Endothelial cell of umbilical vein (primary cell): ENCODE measurements around the gene LIPE. TPM values are rescaled to one million over a fixed set of nuclear protein-coding genes. Genes with fewer than 3 reads are reported as not detected.

Experiments used
- BruUV-seq: library from RNA; stranded (reverse); fragments of 400-500 nt; replicated peaks from 2 replicates; lab custom pipeline; 2021; lab: Mats Ljungman, UMichigan
- CTCF ChIA-PET: fragments of 300-600, 350-600 bp; sonication (Branson Sonifier 250); formaldehyde crosslinking; loops from one replicate; lab custom pipeline; 2021; ENCODE audit warnings: antibody characterized with exemption, inconsistent platforms; lab: Charles Lee
- POLR2A ChIA-PET: fragments of 300-600, 350-600 bp; sonication (Branson Sonifier 250); formaldehyde crosslinking; loops from one replicate; lab custom pipeline; 2021; ENCODE audit warnings: antibody characterized with exemption, inconsistent platforms; lab: Charles Lee
- DNase-seq: peaks from one replicate; pipeline ENCODE4 v3.0.0-alpha.2; 2011; ENCODE audit warnings: low read depth, low spot score
- FAIRE-seq: peaks from 2 replicates; lab custom pipeline; 2011; peaks lifted over from hg19 to GRCh38; lab: Jason Lieb, UNC
- H2AFZ ChIP-seq: 2 replicates; pipeline ENCODE4 v1.6.0; 2012; ENCODE audit warnings: low read depth, low read length, control low read depth, inconsistent platforms
- H3K27ac ChIP-seq: 2 replicates; pipeline ENCODE4 v1.5.1; 2011; ENCODE audit warnings: low read depth, mild to moderate bottlenecking, control low read depth, low read length, moderate library complexity; ENCODE audit not compliant: insufficient read depth
- H3K27me3 ChIP-seq, 2 experiments: 2 replicates each; pipeline versions ENCODE4 v1.6.0 to v1.6.1; 2011; ENCODE audit warnings: low read length in 2 of 2, mixed read lengths in 1 of 2; ENCODE audit not compliant: control insufficient read depth in 2 of 2, insufficient read depth in 2 of 2
- H3K36me3 ChIP-seq, 2 experiments: 2 replicates in 1 of 2; 3 replicates in 1 of 2; pipeline ENCODE4 v1.5.1; 2011; ENCODE audit warnings: low read length in 2 of 2, mild to moderate bottlenecking in 1 of 2, moderate library complexity in 1 of 2; ENCODE audit not compliant: control insufficient read depth in 2 of 2, insufficient read depth in 2 of 2; ENCODE audit errors: extremely low read depth in 1 of 2
- H3K4me1 ChIP-seq: 3 replicates; pipeline ENCODE4 v1.5.1; 2011; ENCODE audit warnings: mild to moderate bottlenecking, low read length; ENCODE audit not compliant: control insufficient read depth, insufficient read depth; ENCODE audit errors: extremely low read depth
- H3K4me2 ChIP-seq: 2 replicates; pipeline ENCODE4 v1.6.1; 2011; ENCODE audit warnings: low read length, control low read depth, mixed read lengths; ENCODE audit not compliant: insufficient read depth
- H3K4me3 ChIP-seq, 3 experiments: fragments of 200-600 bp in 1 of 3; sonication (generic), shearing (Covaris generic) in 1 of 3; replicated peaks in 1 of 3; 2 replicates each; pipeline ENCODE4 v1.5.1; 2011 to 2016; ENCODE audit warnings: control low read depth in 3 of 3, low read length in 3 of 3, mild to moderate bottlenecking in 2 of 3, inconsistent platforms in 1 of 3, low read depth in 1 of 3, moderate library complexity in 1 of 3; ENCODE audit not compliant: insufficient read depth in 1 of 3
- H3K79me2 ChIP-seq: 2 replicates; pipeline ENCODE4 v1.6.0; 2012; ENCODE audit warnings: low read length, inconsistent platforms; ENCODE audit not compliant: control insufficient read depth, insufficient read depth
- H3K9ac ChIP-seq: replicated peaks from 2 replicates; pipeline ENCODE3; 2011; ENCODE audit warnings: low read length, control low read depth; ENCODE audit not compliant: insufficient read depth; ENCODE audit errors: extremely low read depth
- H3K9me1 ChIP-seq: replicated peaks from 3 replicates; pipeline ENCODE4 v1.6.0; 2011; ENCODE audit warnings: mild to moderate bottlenecking, low read length; ENCODE audit not compliant: control insufficient read depth, insufficient read depth; ENCODE audit errors: extremely low read depth
- H3K9me3 ChIP-seq: replicated peaks from 2 replicates; pipeline ENCODE4 v1.5.1; 2012; ENCODE audit warnings: low read length, inconsistent platforms; ENCODE audit not compliant: control insufficient read depth, insufficient read depth
- H4K20me1 ChIP-seq: replicated peaks from 2 replicates; pipeline ENCODE3; 2011; ENCODE audit warnings: mild to moderate bottlenecking, low read length; ENCODE audit not compliant: control insufficient read depth, insufficient read depth; ENCODE audit errors: extremely low read depth
- EZH2 ChIP-seq: IDR thresholded peaks from 2 replicates; pipeline ENCODE4 v1.6.1; 2012; ENCODE audit warnings: borderline replicate concordance, low read depth, mild to moderate bottlenecking, moderate library complexity, low read length, inconsistent platforms; ENCODE audit not compliant: severe bottlenecking
- FOS ChIP-seq: IDR thresholded peaks from 2 replicates; pipeline ENCODE4 v1.6.1; 2011; ENCODE audit warnings: mild to moderate bottlenecking, low read length, moderate library complexity, borderline replicate concordance; ENCODE audit not compliant: insufficient read depth
- GATA2 ChIP-seq: IDR thresholded peaks from 2 replicates; pipeline ENCODE4 v1.7.0; 2011; ENCODE audit warnings: low read depth, mild to moderate bottlenecking, moderate library complexity, mixed read lengths, low read length; ENCODE audit not compliant: insufficient read length, insufficient read depth
- JUN ChIP-seq: IDR thresholded peaks from 2 replicates; pipeline ENCODE4 v1.6.1; 2011; ENCODE audit warnings: borderline replicate concordance, low read depth; ENCODE audit not compliant: insufficient read length, insufficient read depth
- MYC ChIP-seq: IDR thresholded peaks from one replicate; pipeline ENCODE4 v1.6.1; 2011; ENCODE audit warnings: mild to moderate bottlenecking, low read depth, low read length
- POLR2A ChIP-seq: IDR thresholded peaks from 2 replicates; pipeline ENCODE4 v1.6.1; 2012; ENCODE audit warnings: low read depth, mild to moderate bottlenecking, control low read depth, low read length
- POLR2AphosphoS5 ChIP-seq: IDR thresholded peaks from 2 replicates; pipeline ENCODE4 v1.6.1; 2012; ENCODE audit warnings: low read depth, mild to moderate bottlenecking, control low read depth, low read length, moderate library complexity; ENCODE audit not compliant: insufficient read depth
- dilution Hi-C: fragments of 300-500 bp; cut with MboI; formaldehyde crosslinking; loops from one replicate; pipeline ENCODE4 v1.15.0; 2019; ENCODE audit warnings: low sequenced_read_pairs; ENCODE audit not compliant: extremely low pct_ligation_motif_present
- intact Hi-C: fragments of 100-400 bp; cut with micrococcal nuclease; formaldehyde crosslinking; loops from one replicate; pipeline ENCODE4 v1.10.0; 2022
- polyA plus RNA-seq, 4 experiments: library from polyadenylated mRNA; depleted of rRNA in 3 of 4; stranded (reverse) in 3 of 4; unstranded in 1 of 4; fragments of >200 nt; gene quantifications; 2 replicates each; pipeline versions ENCODE4 v1.2.1 to v1.2.3, GENCODE V29; 2011 to 2012; ENCODE audit warnings: missing spikeins in 1 of 4
- total RNA-seq: library from RNA; stranded (reverse); gene quantifications from 2 replicates; pipeline ENCODE4 v1.2.3, GENCODE V29; 2021
- TF ChIP-seq, protein P1 (sequence below): IDR thresholded peaks from 2 replicates; pipeline ENCODE4 v1.6.1; 2011; ENCODE audit not compliant: insufficient read depth, insufficient read length
- TF ChIP-seq, protein P2 (sequence below), 2 donors: IDR thresholded peaks; 1 replicate in 1 of 2; 2 replicates in 1 of 2; pipeline ENCODE4 v1.5.1; 2011; ENCODE audit warnings: low read length in 2 of 2, mild to moderate bottlenecking in 2 of 2, moderate library complexity in 2 of 2, control low read depth in 1 of 2, inconsistent platforms in 1 of 2, low read depth in 1 of 2; ENCODE audit not compliant: insufficient read depth in 1 of 2; ENCODE audit errors: extremely low read depth in 1 of 2

The LIPE gene
- total and polyA plus RNA-seq, 2 donors (not counting 3 experiments of a cell fraction or from before 2014, with no cell fraction given) = 3.8 to 13.5 TPM

DNA sequence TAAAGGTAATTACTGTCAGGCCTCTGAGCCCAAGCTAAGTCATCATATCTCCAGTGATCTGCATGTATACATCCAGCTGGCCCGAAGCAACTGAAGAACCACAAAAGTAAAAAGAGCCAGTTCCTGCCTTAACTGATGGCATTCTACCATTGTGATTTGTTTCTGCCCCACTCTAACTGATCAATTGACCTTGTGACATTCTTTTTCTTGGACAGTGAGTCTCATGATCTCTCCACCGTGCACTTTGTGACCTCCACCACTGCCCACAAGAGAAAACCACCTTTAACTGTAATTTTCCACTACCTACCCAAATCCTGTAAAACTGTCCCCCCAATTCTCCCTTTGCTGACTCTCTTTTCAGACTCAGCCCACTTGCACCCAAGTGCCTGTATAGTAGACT lies 32.7 kb upstream of the LIPE start:
- no peak overlapping the region for H3K4me2 ChIP-seq
- no peak overlapping the region for H2AFZ ChIP-seq
- CTCF ChIA-PET = interaction anchor here (1.0 to 1.2 kb wide), 2 partner anchors 20 to 21 kb away, joined by 3 read pairs; no protein-coding TSS in a partner anchor
- no peaks in the 10 kb centered on the region for H4K20me1 ChIP-seq
- FAIRE-seq (no peak), DNase-seq (no peak)
- no peak overlapping the region for H3K9ac ChIP-seq
- H3K9me3 ChIP-seq = no peaks in the 10 kb centered on the region
- no peak overlapping the region for H3K4me3 ChIP-seq
- no peaks in the 10 kb centered on the region for H3K4me1 ChIP-seq
- intact Hi-C loops = no loop called here
- POLR2A ChIA-PET = no interaction called here
- no peaks in the 10 kb centered on the region for H3K36me3 ChIP-seq
- TF ChIP-seq POLR2A (no peak), EZH2 (no peak), GATA2 (no peak), FOS (no peak), JUN (no peak), POLR2AphosphoS5 (no peak), MYC (no peak)
- TF ChIP-seq, protein P1, sequence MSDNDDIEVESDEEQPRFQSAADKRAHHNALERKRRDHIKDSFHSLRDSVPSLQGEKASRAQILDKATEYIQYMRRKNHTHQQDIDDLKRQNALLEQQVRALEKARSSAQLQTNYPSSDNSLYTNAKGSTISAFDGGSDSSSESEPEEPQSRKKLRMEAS = no peak
- TF ChIP-seq, protein P2, sequence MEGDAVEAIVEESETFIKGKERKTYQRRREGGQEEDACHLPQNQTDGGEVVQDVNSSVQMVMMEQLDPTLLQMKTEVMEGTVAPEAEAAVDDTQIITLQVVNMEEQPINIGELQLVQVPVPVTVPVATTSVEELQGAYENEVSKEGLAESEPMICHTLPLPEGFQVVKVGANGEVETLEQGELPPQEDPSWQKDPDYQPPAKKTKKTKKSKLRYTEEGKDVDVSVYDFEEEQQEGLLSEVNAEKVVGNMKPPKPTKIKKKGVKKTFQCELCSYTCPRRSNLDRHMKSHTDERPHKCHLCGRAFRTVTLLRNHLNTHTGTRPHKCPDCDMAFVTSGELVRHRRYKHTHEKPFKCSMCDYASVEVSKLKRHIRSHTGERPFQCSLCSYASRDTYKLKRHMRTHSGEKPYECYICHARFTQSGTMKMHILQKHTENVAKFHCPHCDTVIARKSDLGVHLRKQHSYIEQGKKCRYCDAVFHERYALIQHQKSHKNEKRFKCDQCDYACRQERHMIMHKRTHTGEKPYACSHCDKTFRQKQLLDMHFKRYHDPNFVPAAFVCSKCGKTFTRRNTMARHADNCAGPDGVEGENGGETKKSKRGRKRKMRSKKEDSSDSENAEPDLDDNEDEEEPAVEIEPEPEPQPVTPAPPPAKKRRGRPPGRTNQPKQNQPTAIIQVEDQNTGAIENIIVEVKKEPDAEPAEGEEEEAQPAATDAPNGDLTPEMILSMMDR (IDR thresholded peaks at IDR 0.05; ENCODE audit: extremely low read depth in 1 of 2, insufficient read depth in 1 of 2, low read depth in 1 of 2, low read length in 2 of 2) = no peak
- BruUV-seq = no TSS peak
- peaks cover 5% of the 10 kb centered on the region in 2 experiments for H3K27me3 ChIP-seq
- dilution Hi-C loops = no loop called here
- no peaks in the 10 kb centered on the region for H3K79me2 ChIP-seq
- no peak overlapping the region for H3K27ac ChIP-seq
- H3K9me1 ChIP-seq = no peaks in the 10 kb centered on the region
